Thyroid gland (tissue), 4 donors: ENCODE results near the gene ABCC3.

Experiments used
- CTCF ChIP-seq, 6 experiments: fragments of 200-600 bp in 3 of 6; fragments of 450-650 bp in 3 of 6; sonication (generic) in 3 of 6; IDR thresholded peaks; one replicate each; pipeline ENCODE4 v1.5.1; 2016 to 2019; ENCODE audit warnings: antibody characterized with exemption in 6 of 6, mild to moderate bottlenecking in 2 of 6, inconsistent platforms in 1 of 6, moderate library complexity in 1 of 6
- POLR2A ChIP-seq, 2 donors: fragments of 450-650 bp; IDR thresholded peaks; one replicate each; pipeline ENCODE4 v1.6.1; 2017; ENCODE audit warnings: antibody characterized with exemption in 2 of 2, mild to moderate bottlenecking in 2 of 2, moderate library complexity in 1 of 2

GRCh38 chr17:50692448-50693035, 57.9 kb downstream of the ABCC3 start:
- no peak for TF ChIP-seq POLR2A (IDR thresholded peaks at IDR 0.05)
- TF ChIP-seq CTCF (IDR thresholded peaks at IDR 0.05): no peak
